GM18511 (cell line): Measurements from ENCODE around the gene PDE1C.

Experiments used
- ATAC-seq: cut with Tn5 transposase; IDR thresholded peaks from one replicate; pipeline ENCODE4 v1.9.1; 2021; ENCODE audit warnings: mild to moderate bottlenecking, moderate library complexity; ENCODE audit not compliant: unreplicated experiment

The PDE1C gene

DNA sequence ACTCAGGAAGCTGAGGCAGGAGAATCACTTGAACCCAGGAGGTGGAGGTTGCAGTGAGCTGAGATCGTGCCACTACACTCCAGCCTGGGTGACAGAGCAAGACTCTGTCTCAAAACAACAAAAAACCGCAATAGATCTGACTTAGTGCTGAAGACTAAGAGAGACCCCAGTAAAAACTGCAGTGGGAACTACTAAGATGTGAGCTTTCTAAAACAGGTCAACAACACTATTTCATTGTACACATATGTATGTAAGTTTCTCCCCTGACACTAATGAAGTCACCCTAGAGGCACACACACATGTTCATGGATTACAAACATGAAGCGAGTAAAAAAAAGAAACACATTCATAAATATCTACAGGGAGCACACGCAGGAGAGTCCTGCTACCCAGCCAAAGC, 68.3 kb downstream of the PDE1C start:
- no peak for ATAC-seq

GRCh38 chr7:31997423-31997822, 72.8 kb downstream of the PDE1C start:
- no peak for ATAC-seq

- ATAC-seq = no peak
Measured at GRCh38 chr7:31995134-31995533, 75.1 kb downstream of the PDE1C start.

- ATAC-seq = no peak
Measured at GRCh38 chr7:31991846-31992245, 78.4 kb downstream of the PDE1C start.

DNA sequence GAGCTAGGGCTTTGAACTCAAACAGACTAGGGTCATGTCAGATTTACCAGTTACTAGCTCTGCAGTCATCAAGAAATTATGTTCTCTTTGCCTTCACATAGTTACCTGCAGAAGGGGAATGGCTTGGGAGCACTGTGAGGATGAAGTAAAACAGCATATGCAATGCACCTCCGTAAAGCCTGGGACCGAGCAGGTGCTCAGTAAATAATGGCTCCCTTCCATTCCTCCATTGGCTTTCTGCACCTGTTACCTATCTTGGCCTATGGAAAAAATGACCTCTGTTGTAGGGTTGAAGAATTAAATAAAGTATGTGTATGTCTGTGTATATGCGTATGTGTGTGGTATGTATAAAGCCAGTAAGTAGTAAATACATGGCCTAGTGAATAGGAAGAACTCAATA, 78.8 kb downstream of the PDE1C start:
- no peak for ATAC-seq

GRCh38 chr7:31986878-31987518, 83.2 kb downstream of the PDE1C start:
- no peak for ATAC-seq

DNA sequence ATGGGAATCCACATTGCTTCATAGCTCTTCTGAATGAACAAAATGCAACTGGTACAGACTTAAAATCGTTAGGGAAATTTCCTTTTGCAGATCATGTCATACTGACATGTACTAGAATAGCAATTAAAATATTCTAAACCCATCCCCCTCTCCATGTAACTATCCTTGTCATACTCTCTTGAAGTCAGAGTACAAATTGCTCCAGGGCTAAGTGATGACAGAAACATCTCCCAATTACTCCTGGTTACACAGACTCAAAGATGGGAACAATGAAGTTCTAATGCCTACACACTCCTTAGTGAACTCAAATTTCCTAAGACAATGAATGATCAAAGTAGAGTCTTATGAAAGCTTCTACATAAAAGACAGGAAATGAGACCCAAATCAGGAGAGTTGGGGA, 87.2 kb downstream of the PDE1C start:
- no peak for ATAC-seq

DNA sequence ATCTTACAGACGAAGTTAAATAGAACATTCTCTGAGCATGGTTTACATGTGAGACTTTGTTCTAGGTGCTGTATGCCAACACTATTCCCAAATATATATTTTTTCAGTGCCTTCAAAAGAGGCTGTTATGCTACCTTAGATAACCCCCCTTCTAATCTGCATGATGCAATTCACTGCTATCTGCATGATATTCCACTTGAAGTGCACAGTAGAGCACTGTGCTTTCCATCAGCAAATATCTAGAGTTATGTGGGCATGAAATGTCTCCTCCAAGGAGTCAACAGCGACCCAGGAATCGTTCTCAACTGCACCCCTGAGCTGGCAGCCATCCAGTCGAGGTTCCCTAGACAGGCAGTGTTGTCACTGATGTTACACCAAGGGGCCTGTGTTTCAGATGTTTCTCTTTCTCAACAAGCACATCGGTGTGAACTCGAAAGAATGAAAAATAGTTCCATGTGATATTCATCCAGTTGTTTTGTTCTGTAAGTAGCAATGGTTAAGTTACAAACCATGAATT, 88.3 kb downstream of the PDE1C start:
- no peak for ATAC-seq

DNA sequence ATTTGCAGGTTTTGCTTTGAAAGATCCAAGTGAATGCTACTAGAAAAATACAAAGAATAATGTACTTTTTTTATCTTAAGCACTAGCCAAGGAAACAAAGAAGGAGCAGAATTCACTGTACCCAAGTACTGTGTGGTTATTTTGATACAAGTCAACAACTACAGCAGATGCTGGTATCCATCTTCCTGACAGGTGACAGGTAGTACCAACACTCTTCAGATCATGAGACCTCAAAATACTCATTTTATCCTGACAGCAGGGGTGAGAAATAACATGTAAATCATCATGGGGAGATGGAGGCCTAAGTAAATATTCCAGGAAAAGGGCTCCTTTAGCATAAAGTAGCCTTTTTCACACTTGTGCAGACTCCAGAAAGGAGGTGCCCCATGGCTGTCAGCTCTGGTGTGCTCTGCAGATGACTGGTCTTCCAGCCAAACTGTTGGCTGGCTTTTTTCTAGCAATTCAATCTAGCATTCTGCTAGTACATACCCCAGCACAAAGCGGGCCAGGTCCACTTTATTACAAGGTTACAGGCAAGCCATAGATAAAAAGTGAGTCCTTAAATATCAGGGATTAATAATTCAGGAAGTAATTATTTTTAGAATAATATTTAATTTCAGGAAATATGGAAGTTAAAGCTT, 90.4 kb downstream of the PDE1C start:
- no peak for ATAC-seq

DNA sequence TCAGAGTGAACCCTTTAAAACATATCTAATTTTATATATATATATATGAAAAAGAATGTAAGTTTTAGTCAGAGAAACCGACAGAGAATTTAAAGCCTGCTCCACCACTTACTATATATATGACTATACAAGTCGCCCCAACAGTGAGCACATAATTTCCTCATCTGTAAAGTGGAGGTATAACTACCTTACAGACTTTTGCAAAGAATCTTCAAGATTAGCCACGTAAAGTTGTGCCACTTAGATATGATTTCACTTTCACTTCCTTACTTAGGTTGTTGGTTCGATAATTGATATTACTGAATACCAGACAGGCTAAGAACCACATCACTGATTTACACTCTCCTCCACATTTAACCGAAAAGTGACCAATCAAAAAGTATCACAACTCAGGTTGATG, 94.7 kb downstream of the PDE1C start:
- no peak for ATAC-seq

DNA sequence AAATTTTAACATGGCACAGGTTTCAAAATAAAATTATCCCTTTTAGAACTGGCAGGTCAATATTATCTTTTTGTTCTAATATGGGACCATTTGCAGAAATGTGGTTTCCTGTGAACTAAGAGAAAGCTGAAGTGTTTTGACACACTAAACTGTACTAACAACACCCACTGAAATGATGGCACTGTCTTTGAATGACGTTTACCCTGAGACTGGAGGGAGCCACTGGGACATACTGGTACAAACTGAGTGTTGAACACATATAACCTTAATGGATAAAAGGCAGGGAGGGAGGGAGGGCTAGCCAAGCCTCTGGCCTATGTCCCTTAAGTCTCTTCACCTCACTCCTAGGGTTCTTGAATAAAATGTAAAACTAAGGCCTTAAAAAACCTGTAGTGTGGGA, 95.9 kb downstream of the PDE1C start:
- ATAC-seq = no peak

GRCh38 chr7:31971049-31971667, 99.0 kb downstream of the PDE1C start:
- no peak for ATAC-seq

- ATAC-seq = no peak
Measured at GRCh38 chr7:31970501-31970900, 99.7 kb downstream of the PDE1C start.

DNA sequence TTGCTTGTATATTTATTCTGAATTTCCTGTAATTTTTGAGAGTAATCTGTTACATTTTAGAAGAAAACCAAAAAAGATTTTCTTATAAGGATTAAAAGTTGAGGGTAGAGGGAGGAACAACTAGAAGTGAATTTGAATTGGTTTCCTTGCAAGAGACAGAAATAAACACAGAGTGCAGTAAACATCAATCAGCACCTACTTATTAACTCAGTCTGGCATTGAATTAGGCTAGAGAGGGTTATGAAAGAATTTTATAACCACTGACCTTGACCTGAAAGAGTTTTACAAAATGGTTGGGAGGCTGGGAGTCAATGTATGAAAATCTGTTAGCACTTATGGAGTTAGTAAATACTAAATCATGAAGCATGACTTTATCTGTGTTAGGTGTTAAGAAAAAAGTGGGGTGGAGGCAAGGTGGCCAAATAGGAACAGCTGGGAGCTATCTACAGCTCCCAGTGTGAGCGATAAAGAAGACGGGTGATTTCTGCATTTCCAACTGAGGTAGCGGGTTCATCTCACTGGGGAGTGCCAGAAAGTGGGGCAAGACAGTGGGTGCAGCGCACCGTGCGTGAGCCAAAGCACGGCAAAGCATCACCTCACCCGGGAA, 106.5 kb downstream of the PDE1C start:
- ATAC-seq = no peak

DNA sequence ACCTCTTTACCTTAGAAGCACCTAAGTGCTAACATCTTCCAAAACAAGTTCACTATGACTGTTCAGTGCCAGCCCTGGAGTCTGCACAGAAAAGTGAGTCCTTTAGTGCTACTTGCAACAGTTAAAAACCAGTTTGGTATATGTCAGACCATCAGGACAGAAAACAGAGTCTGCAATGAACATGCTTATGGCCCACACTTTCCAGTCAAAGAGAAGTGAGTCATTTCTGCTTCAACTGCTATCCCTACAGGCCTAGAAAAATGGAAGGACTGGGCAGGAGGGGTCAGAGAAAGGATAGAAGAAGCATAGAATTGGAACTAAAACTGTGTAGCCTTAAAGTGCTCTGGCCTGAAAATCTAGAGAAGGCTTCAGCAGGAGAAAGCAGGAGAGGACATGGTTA, 108.0 kb downstream of the PDE1C start:
- no peak for ATAC-seq

DNA sequence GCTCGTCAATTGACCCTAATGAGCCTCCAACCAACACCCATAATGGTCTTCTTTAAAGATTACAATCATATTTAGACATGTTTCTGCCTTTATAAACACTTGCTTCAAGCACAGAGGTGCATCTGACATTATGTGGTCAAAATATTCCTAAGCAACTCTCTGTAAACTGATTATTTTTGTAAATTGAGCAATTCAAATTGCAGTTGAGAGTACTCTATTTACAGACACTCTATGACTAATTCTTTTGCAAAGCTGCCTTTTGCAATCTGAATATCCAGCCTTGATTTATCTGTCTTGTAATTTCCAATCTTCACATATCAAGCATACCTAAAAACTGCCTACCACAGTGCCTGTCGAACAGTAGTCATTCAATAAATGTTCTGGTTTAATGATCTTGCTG, 112.0 kb downstream of the PDE1C start:
- no peak for ATAC-seq

GRCh38 chr7:31957756-31958155, 112.5 kb downstream of the PDE1C start:
- no peak for ATAC-seq

GRCh38 chr7:31957090-31957720, 113.0 kb downstream of the PDE1C start:
- no peak for ATAC-seq

DNA sequence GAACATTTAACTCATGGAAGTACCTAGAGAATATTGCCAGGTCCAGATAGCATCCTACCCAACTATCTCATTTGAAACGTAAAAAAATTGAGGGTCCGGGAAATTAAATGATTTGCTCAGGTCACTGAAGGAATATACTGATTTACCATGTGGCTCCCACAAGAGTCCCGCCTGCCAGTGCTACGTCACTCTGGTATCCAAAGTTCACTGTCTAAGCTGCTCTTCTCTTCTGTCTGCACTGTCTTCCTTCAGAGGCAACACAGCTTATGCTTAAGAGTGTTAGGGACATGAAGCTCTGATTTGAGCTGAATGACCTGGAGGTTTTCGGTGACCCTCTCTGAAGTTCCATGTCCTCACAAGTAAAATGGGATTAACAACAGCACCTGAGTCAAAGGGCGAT, 114.6 kb downstream of the PDE1C start:
- no peak for ATAC-seq

GRCh38 chr7:31955021-31955420, 115.2 kb downstream of the PDE1C start:
- ATAC-seq = no peak

GRCh38 chr7:31954500-31954899, 115.7 kb downstream of the PDE1C start:
- ATAC-seq = no peak
